K562 (cell line): Measurements from ENCODE around the gene ITPKA. TPM values are rescaled to one million over a fixed set of nuclear protein-coding genes. Genes with fewer than 3 reads are reported as not detected.

ENCODE experiments used
- ATAC-seq: fragments of 200-7000 bp; cut with Tn5 transposase; 3 replicates; pipeline ENCODE4 v1.9.1; 2020; ENCODE audit warnings: moderate library complexity
- BruUV-seq: library from RNA; stranded (reverse); fragments of 400-500 nt; replicated peaks from 2 replicates; lab custom pipeline; 2021; lab: Mats Ljungman, UMichigan
- CTCF ChIA-PET: fragments of 300-600 bp; formaldehyde crosslinking; extraction: SDS; loops from one replicate; lab custom pipeline; 2021; ENCODE audit warnings: low intra/inter-chr PET ratio; lab: Yijun Ruan, JAX
- POLR2A ChIA-PET: fragments of 300-600, 350-650 bp; sonication (Branson Sonifier 250); formaldehyde crosslinking; extraction: SDS; loops from one replicate; lab custom pipeline; 2021; ENCODE audit warnings: antibody characterized with exemption, inconsistent platforms; lab: Yijun Ruan, JAX
- DNase-seq, 4 experiments: peaks; one replicate each; pipeline versions ENCODE4 v3.0.0 to v3.0.0-alpha.2; 2011 to 2018; ENCODE audit warnings: low spot score in 3 of 4, mixed read lengths in 3 of 4; ENCODE audit errors: extremely low read depth in 1 of 4
- FAIRE-seq: peaks from 2 replicates; lab custom pipeline; 2011; peaks lifted over from hg19 to GRCh38; lab: Jason Lieb, UNC
- H2AFZ ChIP-seq: 2 replicates; pipeline ENCODE4 v1.6.0; 2011; ENCODE audit warnings: low read depth, low read length, control low read depth, inconsistent platforms
- H3K27ac ChIP-seq: fragments of 200-600 bp; 3 replicates; pipeline ENCODE4 v1.8.0; 2011; ENCODE audit warnings: low read depth, mild to moderate bottlenecking, control low read depth, inconsistent platforms, low read length, moderate library complexity, mixed read lengths; ENCODE audit errors: extremely low read depth
- H3K27me3 ChIP-seq, 2 experiments: fragments of 300-600 bp in 1 of 2; 2 replicates in 1 of 2; 3 replicates in 1 of 2; pipeline versions ENCODE4 v1.6.0 to v1.8.0; 2011; ENCODE audit warnings: inconsistent platforms in 2 of 2, low read length in 2 of 2, mild to moderate bottlenecking in 1 of 2, mixed read lengths in 1 of 2, moderate library complexity in 1 of 2; ENCODE audit not compliant: control insufficient read depth in 2 of 2, insufficient read depth in 2 of 2
- H3K36me3 ChIP-seq: fragments of 300-600 bp; 3 replicates; pipeline ENCODE4 v1.8.0; 2011; ENCODE audit warnings: mild to moderate bottlenecking, low read length, inconsistent platforms; ENCODE audit not compliant: control insufficient read depth, insufficient read depth
- H3K4me1 ChIP-seq, 2 experiments: fragments of 200-600 bp in 1 of 2; replicated peaks in 1 of 2; 2 replicates in 1 of 2; 3 replicates in 1 of 2; pipeline versions ENCODE4 v1.5.1 to v1.8.0; 2011; ENCODE audit warnings: inconsistent platforms in 2 of 2, low read length in 2 of 2, mild to moderate bottlenecking in 1 of 2, mixed read lengths in 1 of 2, moderate library complexity in 1 of 2; ENCODE audit not compliant: control insufficient read depth in 2 of 2, insufficient read depth in 2 of 2
- H3K4me2 ChIP-seq: 2 replicates; pipeline ENCODE4 v1.6.1; 2011; ENCODE audit warnings: low read length, control low read depth, inconsistent platforms, mixed read lengths; ENCODE audit not compliant: insufficient read depth
- H3K4me3 ChIP-seq: fragments of 200-600 bp; sonication (generic), shearing (Covaris generic); 2 replicates; pipeline ENCODE4 v1.5.1; 2016; ENCODE audit warnings: control low read depth, inconsistent platforms
- H3K79me2 ChIP-seq: fragments of 200-600 bp; 3 replicates; pipeline ENCODE4 v1.8.0; 2011; ENCODE audit warnings: low read length, inconsistent platforms; ENCODE audit not compliant: control insufficient read depth, insufficient read depth
- H3K9ac ChIP-seq, 2 experiments: 2 replicates each; pipeline versions ENCODE4 v1.6.0 to v1.6.1; 2011; ENCODE audit warnings: low read depth in 2 of 2, low read length in 2 of 2, control low read depth in 1 of 2, inconsistent platforms in 1 of 2, mild to moderate bottlenecking in 1 of 2, mixed read lengths in 1 of 2; ENCODE audit not compliant: insufficient read depth in 1 of 2
- H3K9me1 ChIP-seq: one replicate; pipeline ENCODE4 v1.6.0; 2011; ENCODE audit warnings: inconsistent platforms, mild to moderate bottlenecking, low read length, moderate library complexity; ENCODE audit not compliant: control insufficient read depth, insufficient read depth
- H3K9me3 ChIP-seq: replicated peaks from 2 replicates; pipeline ENCODE4 v1.5.1; 2011; ENCODE audit warnings: low read depth, low read length, inconsistent platforms; ENCODE audit not compliant: control insufficient read depth, insufficient read depth
- H4K20me1 ChIP-seq: replicated peaks from 2 replicates; pipeline ENCODE4 v1.6.1; 2011; ENCODE audit warnings: low read length, inconsistent platforms, mixed read lengths; ENCODE audit not compliant: control insufficient read depth, insufficient read depth
- DEAF1 ChIP-seq: fragments of 450-650 bp; formaldehyde crosslinking; IDR thresholded peaks from 2 replicates; pipeline ENCODE4 v1.4.0; 2020; ENCODE audit warnings: mild to moderate bottlenecking, moderate library complexity
- EHMT2 ChIP-seq: fragments of 450-650 bp; IDR thresholded peaks from 2 replicates; pipeline ENCODE4 v1.6.1; 2018; ENCODE audit warnings: antibody characterized with exemption
- MECOM ChIP-seq: fragments of 250-450 bp; sonication (Bioruptor Pico); IDR thresholded peaks from 2 replicates; pipeline ENCODE4 v1.8.0; 2022; ENCODE audit warnings: inconsistent platforms
- NCOA1 ChIP-seq: fragments of 450-650 bp; IDR thresholded peaks from 2 replicates; pipeline ENCODE4 v1.6.1; 2016; ENCODE audit warnings: low read depth
- NFIC ChIP-seq: fragments of 450-650 bp; IDR thresholded peaks from 2 replicates; pipeline ENCODE4 v1.6.1; 2017; ENCODE audit warnings: mild to moderate bottlenecking, inconsistent platforms
- POLR2AphosphoS2 ChIP-seq: IDR thresholded peaks from 2 replicates; pipeline ENCODE4 v1.6.1; 2012; ENCODE audit warnings: low read length, improper control_type of control experiment
- STAT6 ChIP-seq: sonication (generic); formaldehyde crosslinking; IDR thresholded peaks from 2 replicates; pipeline ENCODE4 v1.8.1; 2023; ENCODE audit warnings: mild to moderate bottlenecking, missing genetic modification reagents
- ZNF12 ChIP-seq: sonication (generic); formaldehyde crosslinking; IDR thresholded peaks from 2 replicates; pipeline ENCODE4 v1.4.0; 2020; ENCODE audit warnings: mild to moderate bottlenecking, missing genetic modification reagents
- ZNF431 ChIP-seq: sonication (generic); formaldehyde crosslinking; IDR thresholded peaks from 2 replicates; pipeline ENCODE4 v1.8.0; 2022; ENCODE audit warnings: mild to moderate bottlenecking, missing genetic modification reagents
- ZNF695 ChIP-seq: fragments of 450-650 bp; formaldehyde crosslinking; IDR thresholded peaks from 2 replicates; pipeline ENCODE4 v1.4.0; 2020; ENCODE audit warnings: mild to moderate bottlenecking, moderate library complexity
- WGBS: fragments of 100-300 bp; shearing (Covaris generic); methylation state at CpG from one replicate; pipeline ENCODE4 v1.1.6; 2016; ENCODE audit warnings: low coverage, mixed read lengths; ENCODE audit not compliant: insufficient coverage; ENCODE audit errors: missing lambda C conversion rate; 5-methylcytosine and 5-hydroxymethylcytosine counted together
- in situ Hi-C: fragments of 300-500 bp; cut with MboI; formaldehyde crosslinking; loops from 4 replicates; pipeline ENCODE4 v1.15.0; 2018; ENCODE audit warnings: inconsistent platforms, mixed read lengths
- intact Hi-C: fragments of 100-400 bp; cut with micrococcal nuclease; formaldehyde crosslinking; loops from 2 replicates; pipeline ENCODE4 v1.14.2; 2022
- polyA plus RNA-seq, 8 experiments: library from polyadenylated mRNA; depleted of rRNA in 4 of 8; stranded (reverse) in 5 of 8; unstranded in 3 of 8; fragments of >200 nt; fragmentation: Nextera tagmentation in 2 of 8; fragmentation: Illumina TruSeq in 1 of 8; extraction: Ambion mirVana in 2 of 8; extraction: Trizol in 1 of 8; gene quantifications; 2 replicates each; pipeline versions ENCODE4 v1.2.1 to v1.2.3, GENCODE V29; 2011 to 2014; ENCODE audit warnings: inconsistent platforms in 1 of 8, missing spikeins in 1 of 8
- total RNA-seq, 7 experiments: library from RNA; depleted of rRNA in 6 of 7; stranded (reverse); fragments of >200 nt in 6 of 7; fragmentation: Illumina TruSeq in 2 of 7; extraction: Trizol in 2 of 7; gene quantifications; 2 replicates each; pipeline versions ENCODE4 v1.2.1 to v1.2.3, GENCODE V29; 2011 to 2021; ENCODE audit warnings: low replicate concordance in 1 of 7

Gene ITPKA
- total and polyA plus RNA-seq, 9 of the 15 experiments (the other 6 are each of a cell fraction or from before 2014, with no cell fraction given), result 0.14 to 68.4 (median 11.5) TPM

- Histone ChIP-seq H3K9me1 (no peaks in the 10 kb centered on the region), H3K4me2 (no peak overlapping the region), H3K9ac (no peak overlapping the region; a peak in 1 of 4 replicates), H3K79me2 (no peaks in the 10 kb centered on the region), H3K36me3 (peaks cover 24% of the 10 kb centered on the region; the same call in 2 of the 3 replicates), H4K20me1 (no peaks in the 10 kb centered on the region), H3K9me3 (no peaks in the 10 kb centered on the region), H3K4me1 (no peaks in the 10 kb centered on the region; a peak in 3 of 5 replicates), H3K27ac (no peak overlapping the region), H3K4me3 (no peak overlapping the region), H2AFZ (no peak overlapping the region), H3K27me3 (no peaks in the 10 kb centered on the region)
- DNase-seq (no peak), FAIRE-seq (no peak), ATAC-seq (peak; percentile 10)
- ChIA-PET POLR2A (interaction anchor here (0.6 to 1.3 kb wide), 4 partner anchors 14 to 559 kb away, joined by 3 read pairs; no protein-coding TSS in a partner anchor), CTCF (no interaction called here)
- BruUV-seq, result no TSS peak
- in situ Hi-C loops (no loop called here), intact Hi-C loops (no loop called here)
- WGBS, result 48% methylated on average over 4 of the region's 4 CpGs
- TF ChIP-seq MECOM (no peak), NFIC (peak; percentile 65; the same call in 1 of the 2 replicates), STAT6 (CRISPR knock-in tag) (no peak), ZNF431 (CRISPR knock-in tag) (no peak), EHMT2 (no peak), NCOA1 (no peak), DEAF1 (CRISPR knock-in tag) (no peak), ZNF12 (CRISPR knock-in tag) (no peak), ZNF695 (CRISPR knock-in tag) (no peak), POLR2AphosphoS2 (0 out of 2 replicates have a peak, but pooled peaks have one; percentile 5)
- TF ChIP-seq, all 486 proteins: peak for 2
Observed at GRCh38 chr15:41505776-41506175, 12.1 kb downstream of the ITPKA start.
